CD4-positive, CD25-positive, alpha-beta regulatory T cell (primary cell): ENCODE data around the gene INAVA. TPM values are rescaled to one million over a fixed set of nuclear protein-coding genes. Genes with fewer than 3 reads are reported as not detected.
"Not testable (repeated sequence)": the region's sequence is repeated elsewhere in the genome, so short reads cannot be mapped to it uniquely, and the experiment has no call there.

ENCODE experiments used
- ATAC-seq, 2 donors: fragments of 150-1000 bp; cut with Tn5 transposase; one replicate each; pipeline ENCODE4 v1.10.0; 2021; ENCODE audit warnings: low read depth in 2 of 2, moderate number of reproducible peaks in 2 of 2, moderate library complexity in 1 of 2
- DNase-seq, 3 donors: peaks; one replicate each; pipeline versions ENCODE4 v3.0.0 to v3.0.0-alpha.2; 2012 to 2022; ENCODE audit warnings: mixed read lengths in 1 of 3
- H3K27ac ChIP-seq: one replicate; pipeline ENCODE4 v1.7.0; 2013; ENCODE audit warnings: mild to moderate bottlenecking, low read length; ENCODE audit not compliant: insufficient read depth, poor library complexity, severe bottlenecking
- H3K27me3 ChIP-seq: one replicate; pipeline ENCODE4 v1.7.0; 2013; ENCODE audit warnings: low read length; ENCODE audit not compliant: control insufficient read depth, insufficient read depth
- H3K36me3 ChIP-seq: one replicate; pipeline ENCODE4 v1.7.0; 2013; ENCODE audit warnings: mild to moderate bottlenecking, low read length, moderate library complexity; ENCODE audit not compliant: control insufficient read depth, insufficient read depth
- H3K4me1 ChIP-seq: 2 replicates; pipeline ENCODE4 v1.7.0; 2013; ENCODE audit warnings: mild to moderate bottlenecking, low read length; ENCODE audit not compliant: insufficient read depth, control insufficient read depth, poor library complexity, severe bottlenecking
- H3K4me3 ChIP-seq: one replicate; pipeline ENCODE4 v1.7.0; 2013; ENCODE audit warnings: low read depth, mild to moderate bottlenecking, low read length, moderate library complexity
- H3K9me3 ChIP-seq, 2 experiments: 1 replicate in 1 of 2; 2 replicates in 1 of 2; pipeline ENCODE4 v1.7.0; 2013; ENCODE audit warnings: low read length in 2 of 2, mild to moderate bottlenecking in 1 of 2, moderate library complexity in 1 of 2; ENCODE audit not compliant: control insufficient read depth in 2 of 2
- H3K27ac Mint-ChIP-seq, 3 donors: one replicate each; pipeline ENCODE4 v1.8.0; 2020 to 2022; ENCODE audit warnings: mild to moderate bottlenecking in 3 of 3, mixed read lengths in 3 of 3, moderate library complexity in 2 of 3
- H3K27me3 Mint-ChIP-seq: one replicate; pipeline ENCODE4 v1.8.0; 2022; ENCODE audit warnings: mild to moderate bottlenecking, mixed read lengths
- H3K36me3 Mint-ChIP-seq: one replicate; pipeline ENCODE4 v1.8.0; 2020; ENCODE audit warnings: mixed read lengths
- H3K4me1 Mint-ChIP-seq, 4 donors: one replicate each; pipeline ENCODE4 v1.8.0; 2020 to 2022; ENCODE audit warnings: mixed read lengths in 4 of 4, mild to moderate bottlenecking in 1 of 4
- H3K4me3 Mint-ChIP-seq, 4 donors: one replicate each; pipeline ENCODE4 v1.8.0; 2020 to 2022; ENCODE audit warnings: mild to moderate bottlenecking in 4 of 4, mixed read lengths in 4 of 4, moderate library complexity in 3 of 4
- H3K9me3 Mint-ChIP-seq, 7 donors: one replicate each; pipeline ENCODE4 v1.8.0; 2020 to 2022; ENCODE audit warnings: mixed read lengths in 7 of 7, mild to moderate bottlenecking in 3 of 7, moderate library complexity in 2 of 7
- polyA plus RNA-seq, 4 donors: library from polyadenylated mRNA; unstranded; fragments of 300-500 nt; fragmentation: Illumina TruSeq; gene quantifications; one replicate each; pipeline ENCODE4 v1.2.3, GENCODE V29; 2021
- total RNA-seq: library from RNA; stranded (reverse); gene quantifications from one replicate; pipeline ENCODE4 v1.2.3, GENCODE V29; 2022

INAVA gene
- total and polyA plus RNA-seq, 5 donors from 2014 or later = 0.30 to 0.57 TPM; not detected in 3

- no peaks in the 10 kb centered on the region for H3K36me3 Mint-ChIP-seq
- no peaks in the 10 kb centered on the region for H3K36me3 ChIP-seq
- peak in 1 of 2 donors; percentile 65 for ATAC-seq
These were observed 31.1 kb downstream of the INAVA start for GRCh38 chr1:200925831-200926230.

GRCh38 chr1:200929530-200930278 is 35.0 kb downstream of the INAVA start:
- Histone ChIP-seq H3K27ac (no peak overlapping the region), H3K36me3 (no peaks in the 10 kb centered on the region), H3K4me1 (no peaks in the 10 kb centered on the region), H3K27me3 (peaks cover 3% of the 10 kb centered on the region), H3K9me3 (no peaks in the 10 kb centered on the region), H3K4me3 (no peak overlapping the region)
- Mint-ChIP-seq H3K9me3 (peaks cover 0 to 2% (median 0%) of the 10 kb centered on the region in 7 donors), H3K4me3 (no peak overlapping the region), H3K27me3 (peaks cover 6% of the 10 kb centered on the region), H3K27ac (no peak overlapping the region), H3K36me3 (no peaks in the 10 kb centered on the region), H3K4me1 (peaks cover 0 to 6% (median 4%) of the 10 kb centered on the region in 4 donors)
- DNase-seq = no peak
- ATAC-seq = no peak

More at GRCh38 chr1:200925831-200926230, 31.1 kb downstream of the INAVA start:
- H3K4me1 ChIP-seq = no peaks in the 10 kb centered on the region
- H3K9me3 Mint-ChIP-seq = no peaks in the 10 kb centered on the region
- no peak overlapping the region for H3K4me3 ChIP-seq
- H3K27ac Mint-ChIP-seq = no peak overlapping the region
- no peaks in the 10 kb centered on the region for H3K27me3 ChIP-seq
- H3K27me3 Mint-ChIP-seq = peaks cover 2% of the 10 kb centered on the region
- no peak overlapping the region for H3K4me3 Mint-ChIP-seq
- no peaks in the 10 kb centered on the region for H3K9me3 ChIP-seq
- peak in 1 of 3 donors; percentile 29 for DNase-seq
- peaks cover 0 to 6% (median 5%) of the 10 kb centered on the region in 4 donors for H3K4me1 Mint-ChIP-seq
- H3K27ac ChIP-seq = no peak overlapping the region

DNA sequence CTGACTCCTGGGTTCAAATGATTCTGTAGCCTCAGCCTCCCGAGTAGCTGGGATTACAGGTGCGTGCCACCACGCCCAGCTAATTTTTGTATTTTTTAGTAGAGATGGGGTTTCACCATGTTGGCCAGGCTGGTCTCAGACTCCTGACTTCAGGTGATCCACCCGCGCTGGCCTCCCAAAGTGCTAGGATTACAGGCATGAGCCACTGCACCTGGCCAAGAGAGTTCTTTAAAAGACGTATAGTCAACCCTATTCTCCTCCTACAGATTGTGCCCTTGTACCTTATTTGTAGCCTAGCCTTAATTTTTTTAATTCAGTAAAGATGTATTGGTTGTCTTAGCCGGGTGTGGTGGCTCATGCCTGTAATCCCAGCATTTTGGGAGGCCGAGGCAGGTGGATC is 35.6 kb downstream of the INAVA start:
- H3K27ac Mint-ChIP-seq, H3K9me3 Mint-ChIP-seq, H3K27ac ChIP-seq, ATAC-seq, H3K27me3 ChIP-seq, H3K27me3 Mint-ChIP-seq, H3K4me3 Mint-ChIP-seq, H3K4me3 ChIP-seq, H3K4me1 ChIP-seq, H3K4me1 Mint-ChIP-seq, H3K36me3 ChIP-seq, DNase-seq, H3K9me3 ChIP-seq, H3K36me3 Mint-ChIP-seq: not testable (repeated sequence)

DNA sequence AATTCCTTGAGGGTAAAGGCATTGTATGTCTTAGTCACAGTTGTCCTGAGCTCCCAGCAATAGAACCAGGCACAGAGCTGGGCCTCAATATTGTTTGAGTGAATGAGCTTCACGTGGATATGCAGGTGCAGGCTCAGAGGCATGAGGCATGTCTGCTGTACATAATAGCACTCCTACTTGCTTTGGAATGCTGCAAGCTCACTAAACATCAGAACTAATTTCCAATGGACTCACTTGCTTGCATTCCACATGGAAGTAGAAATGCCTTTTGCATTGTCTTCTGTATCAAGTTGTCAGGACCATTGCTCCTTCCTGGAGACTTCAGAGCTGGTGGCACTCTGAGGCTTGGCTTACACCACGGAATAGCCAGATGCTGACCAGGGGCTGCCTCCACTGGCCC is 37.1 kb downstream of the INAVA start:
- H3K27ac Mint-ChIP-seq = no peak overlapping the region
- peaks cover 6% of the 10 kb centered on the region for H3K27me3 Mint-ChIP-seq
- Histone ChIP-seq H3K36me3 (no peaks in the 10 kb centered on the region), H3K4me3 (no peak overlapping the region), H3K27ac (no peak overlapping the region), H3K4me1 (no peaks in the 10 kb centered on the region), H3K9me3 (no peaks in the 10 kb centered on the region), H3K27me3 (peaks cover 3% of the 10 kb centered on the region)
- peaks cover 0 to 2% (median 0%) of the 10 kb centered on the region in 7 donors for H3K9me3 Mint-ChIP-seq
- no peaks in the 10 kb centered on the region for H3K36me3 Mint-ChIP-seq
- peaks cover 0 to 6% (median 3%) of the 10 kb centered on the region in 4 donors for H3K4me1 Mint-ChIP-seq
- no peak for ATAC-seq
- DNase-seq = no peak
- H3K4me3 Mint-ChIP-seq = no peak overlapping the region

DNA sequence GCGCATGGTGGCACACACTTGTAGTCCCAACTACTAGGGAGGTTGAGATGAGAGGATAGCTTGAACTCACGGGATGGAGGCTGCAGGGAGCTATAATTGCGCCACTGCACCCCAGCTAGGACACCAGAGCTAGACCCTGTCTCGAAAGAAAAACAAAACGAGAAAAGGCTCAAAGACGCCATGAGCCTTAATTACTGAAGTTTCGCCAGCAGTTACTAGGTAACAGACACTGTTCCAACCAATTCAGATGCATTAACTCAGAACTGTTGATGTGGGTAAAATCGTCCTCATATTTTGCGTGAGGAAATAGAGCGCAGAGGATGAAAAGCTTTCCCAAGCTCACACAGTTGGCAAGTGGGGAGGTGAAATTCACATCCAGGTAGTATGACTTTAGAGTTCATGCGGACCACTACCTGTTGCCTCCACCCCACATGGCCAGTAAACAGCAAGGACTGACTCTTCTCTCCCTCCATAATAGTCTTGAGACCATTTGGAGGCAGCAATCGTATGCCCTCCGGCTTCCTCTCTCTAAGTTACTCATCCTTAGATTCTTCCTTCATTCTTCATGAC is 40.1 kb downstream of the INAVA start:
- ATAC-seq (no peak), DNase-seq (no peak)
- peaks cover 6% of the 10 kb centered on the region for H3K27me3 Mint-ChIP-seq
- Histone ChIP-seq H3K4me3 (no peak overlapping the region), H3K27me3 (peaks cover 3% of the 10 kb centered on the region), H3K27ac (no peak overlapping the region), H3K36me3 (no peaks in the 10 kb centered on the region), H3K4me1 (no peaks in the 10 kb centered on the region), H3K9me3 (no peaks in the 10 kb centered on the region)
- H3K27ac Mint-ChIP-seq = no peak overlapping the region
- H3K4me3 Mint-ChIP-seq = no peak overlapping the region
- H3K36me3 Mint-ChIP-seq = no peaks in the 10 kb centered on the region
- H3K4me1 Mint-ChIP-seq = peaks cover 0 to 6% (median 1%) of the 10 kb centered on the region in 4 donors
- H3K9me3 Mint-ChIP-seq = peaks cover 0 to 2% (median 0%) of the 10 kb centered on the region in 7 donors

GRCh38 chr1:200935286-200935962 is 40.7 kb downstream of the INAVA start:
- not testable (repeated sequence) for DNase-seq, H3K9me3 ChIP-seq, H3K9me3 Mint-ChIP-seq, H3K27me3 ChIP-seq, H3K36me3 ChIP-seq, H3K4me3 Mint-ChIP-seq, H3K27ac ChIP-seq, ATAC-seq, H3K27me3 Mint-ChIP-seq, H3K27ac Mint-ChIP-seq, H3K4me1 Mint-ChIP-seq, H3K4me1 ChIP-seq, H3K36me3 Mint-ChIP-seq, H3K4me3 ChIP-seq

GRCh38 chr1:200938955-200939354 is 44.3 kb downstream of the INAVA start:
- Mint-ChIP-seq H3K27me3 (peaks cover 15% of the 10 kb centered on the region), H3K36me3 (no peaks in the 10 kb centered on the region), H3K4me1 (peaks cover 0 to 6% (median under 1%) of the 10 kb centered on the region in 4 donors), H3K27ac (no peak overlapping the region), H3K9me3 (peaks cover 0 to 7% (median 0%) of the 10 kb centered on the region in 7 donors), H3K4me3 (no peak overlapping the region)
- H3K27me3 ChIP-seq = no peaks in the 10 kb centered on the region
- no peaks in the 10 kb centered on the region for H3K4me1 ChIP-seq
- no peaks in the 10 kb centered on the region for H3K9me3 ChIP-seq
- H3K36me3 ChIP-seq = no peaks in the 10 kb centered on the region
- peak in 1 of 3 donors; percentile 52 for DNase-seq
- H3K4me3 ChIP-seq = no peak overlapping the region
- H3K27ac ChIP-seq = no peak overlapping the region
- peak in 1 of 2 donors; percentile 44 for ATAC-seq
